ENCODE measurements around the gene C11orf24. TPM values are rescaled to one million over a fixed set of nuclear protein-coding genes. Genes with fewer than 3 reads are reported as not detected.
"Not testable (repeated sequence)": the region's sequence is repeated elsewhere in the genome, so short reads cannot be mapped to it uniquely, and the experiment has no call there.

C11orf24 gene
- total RNA-seq, 1 donor from 2014 or later = 24.7 TPM

DNA sequence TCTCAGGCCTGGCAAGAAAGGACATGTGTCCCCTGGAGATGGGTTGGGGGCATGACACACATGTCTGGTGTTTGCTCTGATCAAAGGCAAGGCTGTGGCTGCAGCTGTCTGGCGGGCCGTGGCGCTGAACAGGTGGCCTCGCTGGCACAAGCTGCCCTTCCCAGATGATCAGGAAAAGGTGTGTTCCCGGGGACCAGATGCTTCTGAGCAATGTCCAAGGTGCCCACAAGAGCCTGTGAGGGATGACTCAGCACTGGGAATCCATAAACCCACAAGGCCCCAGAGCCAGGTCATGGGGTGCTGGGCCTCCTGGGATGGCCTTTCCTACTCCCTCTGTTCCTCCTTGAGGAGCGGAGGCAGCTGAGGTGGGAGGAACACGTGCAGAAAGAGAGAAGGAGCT is 30.9 kb upstream of the C11orf24 start:
- Histone ChIP-seq H3K36me3 (no peaks in the 10 kb centered on the region), H3K9me3 (no peaks in the 10 kb centered on the region), H3K27me3 (ENCODE audit: low read depth) (no peaks in the 10 kb centered on the region), H3K27ac (no peak overlapping the region), H3K4me3 (no peak overlapping the region), H3K4me1 (peaks cover 17% of the 10 kb centered on the region)
- peak; percentile 42 for DNase-seq
- TF ChIP-seq, protein P1, sequence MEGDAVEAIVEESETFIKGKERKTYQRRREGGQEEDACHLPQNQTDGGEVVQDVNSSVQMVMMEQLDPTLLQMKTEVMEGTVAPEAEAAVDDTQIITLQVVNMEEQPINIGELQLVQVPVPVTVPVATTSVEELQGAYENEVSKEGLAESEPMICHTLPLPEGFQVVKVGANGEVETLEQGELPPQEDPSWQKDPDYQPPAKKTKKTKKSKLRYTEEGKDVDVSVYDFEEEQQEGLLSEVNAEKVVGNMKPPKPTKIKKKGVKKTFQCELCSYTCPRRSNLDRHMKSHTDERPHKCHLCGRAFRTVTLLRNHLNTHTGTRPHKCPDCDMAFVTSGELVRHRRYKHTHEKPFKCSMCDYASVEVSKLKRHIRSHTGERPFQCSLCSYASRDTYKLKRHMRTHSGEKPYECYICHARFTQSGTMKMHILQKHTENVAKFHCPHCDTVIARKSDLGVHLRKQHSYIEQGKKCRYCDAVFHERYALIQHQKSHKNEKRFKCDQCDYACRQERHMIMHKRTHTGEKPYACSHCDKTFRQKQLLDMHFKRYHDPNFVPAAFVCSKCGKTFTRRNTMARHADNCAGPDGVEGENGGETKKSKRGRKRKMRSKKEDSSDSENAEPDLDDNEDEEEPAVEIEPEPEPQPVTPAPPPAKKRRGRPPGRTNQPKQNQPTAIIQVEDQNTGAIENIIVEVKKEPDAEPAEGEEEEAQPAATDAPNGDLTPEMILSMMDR (IDR thresholded peaks at IDR 0.05) = no peak
- ATAC-seq = no peak
- intact Hi-C loops (cut with DNase I) = no loop called here

DNA sequence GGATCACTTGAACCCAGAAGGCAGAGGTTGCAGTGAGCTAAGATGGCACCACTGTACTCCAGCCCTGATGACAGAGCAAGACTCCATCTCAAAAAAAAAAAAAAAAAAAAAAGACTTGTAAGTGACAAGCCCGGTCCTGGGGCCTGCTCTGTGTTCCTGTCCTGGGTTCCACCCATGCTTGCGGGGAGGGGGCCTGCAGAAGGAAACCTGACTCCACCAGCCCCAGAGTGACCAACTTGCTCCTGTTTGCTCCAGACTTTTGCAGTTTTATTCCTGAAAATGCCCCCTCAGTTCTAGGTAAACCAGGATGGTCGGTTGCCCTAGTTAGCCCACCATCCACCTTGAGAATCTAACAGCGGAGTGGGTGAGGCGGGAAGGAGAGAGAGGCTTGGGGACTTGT is 30.5 kb upstream of the C11orf24 start:
- TF ChIP-seq, protein P1 (IDR thresholded peaks at IDR 0.05) = no peak
- DNase-seq (no peak), ATAC-seq (no peak)
- no peaks in the 10 kb centered on the region for H3K36me3 ChIP-seq
- no peaks in the 10 kb centered on the region for H3K9me3 ChIP-seq
- no peak overlapping the region for H3K27ac ChIP-seq
- peaks cover 22% of the 10 kb centered on the region for H3K4me1 ChIP-seq
- H3K27me3 ChIP-seq (ENCODE audit: low read depth) = no peaks in the 10 kb centered on the region
- no peak overlapping the region for H3K4me3 ChIP-seq
- intact Hi-C loops (cut with DNase I) = no loop called here

DNA sequence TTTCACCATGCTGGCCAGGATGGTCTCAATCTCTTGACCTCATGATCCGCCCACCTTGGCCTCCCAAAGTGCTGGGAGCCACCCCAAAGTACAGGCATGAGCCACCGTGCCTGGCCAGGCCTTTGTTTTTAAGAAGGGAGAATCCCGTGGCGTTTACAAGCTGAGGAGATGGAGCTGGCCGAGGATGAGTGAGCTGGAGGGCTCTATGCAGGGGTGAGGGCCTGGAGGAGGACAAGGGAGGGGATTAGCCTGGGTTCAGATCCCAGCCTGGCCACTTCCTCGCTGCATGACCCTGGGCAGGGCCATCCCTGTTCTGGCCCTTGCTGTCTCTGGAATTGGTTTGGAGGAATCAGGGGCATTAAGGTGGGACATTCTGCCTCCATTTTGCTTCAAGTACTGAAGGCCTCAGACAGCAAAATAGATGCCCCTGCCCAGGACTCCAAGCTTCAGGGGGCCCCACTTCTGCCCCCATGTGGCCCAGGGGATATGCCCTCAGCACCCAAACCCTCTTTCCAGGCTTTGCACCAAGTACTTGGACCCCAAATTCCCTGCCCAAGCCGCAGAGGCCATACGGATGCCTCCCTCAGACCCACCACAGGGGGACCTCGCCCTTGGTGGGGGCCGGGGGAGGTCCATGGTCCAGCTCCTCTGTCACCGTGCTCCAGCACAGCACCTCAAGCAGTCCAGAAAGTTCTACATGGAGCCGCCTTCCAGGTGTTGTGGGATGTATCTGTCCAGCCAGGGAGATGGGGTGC is 28.5 kb upstream of the C11orf24 start:
- H3K36me3 ChIP-seq = no peaks in the 10 kb centered on the region
- intact Hi-C loops (cut with DNase I) = no loop called here
- no peaks in the 10 kb centered on the region for H3K27me3 ChIP-seq (ENCODE audit: low read depth)
- peaks cover 24% of the 10 kb centered on the region for H3K4me1 ChIP-seq
- ATAC-seq = no peak
- no peak overlapping the region for H3K4me3 ChIP-seq
- no peak for DNase-seq
- TF ChIP-seq, protein P1 (IDR thresholded peaks at IDR 0.05) = no peak
- H3K27ac ChIP-seq = no peak overlapping the region
- H3K9me3 ChIP-seq = no peaks in the 10 kb centered on the region

DNA sequence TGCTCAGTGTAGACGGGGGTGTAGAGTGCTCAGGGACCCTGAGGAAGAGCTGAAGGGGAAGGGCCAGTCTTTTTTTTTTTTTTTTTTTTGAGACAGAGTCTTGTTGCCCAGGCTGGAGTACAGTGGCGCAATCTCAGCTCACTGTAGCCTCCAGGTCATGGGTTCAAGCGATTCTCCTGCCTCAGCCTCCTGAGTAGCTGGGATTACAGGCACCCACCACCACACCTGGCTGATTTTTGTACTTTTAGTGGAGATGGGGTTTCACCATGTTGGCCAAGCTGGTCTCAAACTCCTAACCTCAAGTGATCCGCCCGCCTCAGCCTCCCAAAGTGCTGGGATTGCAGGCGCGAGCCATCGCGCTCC is 27.7 kb upstream of the C11orf24 start:
- H3K4me3 ChIP-seq; H3K27ac ChIP-seq; H3K27me3 ChIP-seq (ENCODE audit: low read depth); DNase-seq; H3K9me3 ChIP-seq; H3K36me3 ChIP-seq; intact Hi-C loops (cut with DNase I); ATAC-seq: not testable (repeated sequence)
- H3K4me1 ChIP-seq = peaks cover 24% of the 10 kb centered on the region

DNA sequence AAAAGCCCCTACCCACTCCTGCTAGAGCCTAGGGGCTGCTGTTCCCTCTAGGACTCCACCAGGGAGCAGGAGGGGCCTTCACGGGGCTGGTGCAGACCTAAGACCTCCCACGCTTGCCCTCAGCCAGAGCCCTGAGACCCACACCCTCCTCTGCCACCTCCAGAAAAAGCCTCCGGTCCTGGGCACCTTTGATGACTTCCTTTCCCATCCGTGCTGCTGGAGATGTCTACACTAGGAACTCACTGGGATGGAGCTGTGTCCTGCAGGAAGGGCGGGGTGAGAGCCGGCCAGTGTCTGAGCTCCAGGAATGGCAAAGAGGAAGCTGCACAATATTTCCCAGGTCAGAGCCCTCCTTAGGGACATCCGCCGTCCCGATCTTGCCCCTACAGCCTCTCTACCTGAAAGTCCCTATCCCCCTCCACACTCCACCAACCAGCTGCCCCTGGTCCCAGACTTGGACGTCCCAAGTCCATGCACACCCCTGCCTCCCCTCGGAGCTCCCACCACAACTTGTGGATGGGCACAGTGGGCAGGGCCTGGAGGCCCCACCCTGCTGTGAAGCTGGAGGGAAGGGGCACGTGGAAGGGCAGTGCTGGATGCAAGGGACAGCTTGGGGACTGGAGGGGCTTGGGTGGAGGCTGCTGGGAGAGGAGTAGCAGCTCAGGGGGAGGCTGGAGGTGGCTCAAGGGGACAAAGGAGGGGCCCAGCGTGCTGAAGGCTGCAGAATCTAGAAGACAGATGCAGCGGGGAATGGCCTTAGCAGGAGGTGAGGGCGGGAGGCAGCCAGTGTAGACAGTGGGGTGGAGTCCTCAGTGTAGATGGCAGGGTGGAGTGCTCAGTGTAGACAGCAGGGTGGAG is 27.1 kb upstream of the C11orf24 start:
- Histone ChIP-seq H3K4me1 (peaks cover 24% of the 10 kb centered on the region), H3K27ac (no peak overlapping the region), H3K27me3 (ENCODE audit: low read depth) (no peaks in the 10 kb centered on the region), H3K36me3 (no peaks in the 10 kb centered on the region), H3K4me3 (no peak overlapping the region), H3K9me3 (no peaks in the 10 kb centered on the region)
- DNase-seq = no peak
- peak in 1 of 2 donors; percentile 5 for ATAC-seq
- TF ChIP-seq, protein P1 (IDR thresholded peaks at IDR 0.05) = no peak
- intact Hi-C loops (cut with DNase I) = no loop called here

Data from lower lobe of right lung (tissue), 2 donors.